Heart right ventricle (tissue), 16 donors: ENCODE measurements around the gene IL17RE. TPM values are rescaled to one million over a fixed set of nuclear protein-coding genes. Genes with fewer than 3 reads are reported as not detected.

Experiments
- ATAC-seq, 8 donors: fragments of 200-7000 bp; cut with Tn5 transposase; one replicate each; pipeline ENCODE4 v1.9.1; 2020; ENCODE audit warnings: mild to moderate bottlenecking in 8 of 8, moderate library complexity in 8 of 8, moderate number of reproducible peaks in 1 of 8
- DNase-seq, 2 donors: peaks; one replicate each; pipeline ENCODE4 v3.0.0-alpha.2; 2020
- H3K27ac ChIP-seq, 10 donors: fragments of 200-600 bp; sonication (generic) in 2 of 10; one replicate each; pipeline versions ENCODE4 v1.5.0 to v1.8.0; 2020 to 2022; ENCODE audit warnings: mild to moderate bottlenecking in 3 of 10
- H3K27me3 ChIP-seq, 7 donors: fragments of 200-600 bp; one replicate each; pipeline ENCODE4 v1.8.0; 2021 to 2022; ENCODE audit warnings: mild to moderate bottlenecking in 2 of 7
- H3K36me3 ChIP-seq, 9 donors: fragments of 200-600 bp; sonication (generic) in 1 of 9; one replicate each; pipeline versions ENCODE4 v1.5.0 to v1.8.0; 2020 to 2022; ENCODE audit warnings: mild to moderate bottlenecking in 2 of 9
- H3K4me1 ChIP-seq, 9 donors: fragments of 200-600 bp; sonication (generic) in 1 of 9; one replicate each; pipeline versions ENCODE4 v1.5.0 to v1.8.0; 2020 to 2022; ENCODE audit warnings: mild to moderate bottlenecking in 4 of 9
- H3K4me3 ChIP-seq, 10 donors: fragments of 200-600 bp; sonication (generic) in 2 of 10; one replicate each; pipeline versions ENCODE4 v1.5.0 to v1.8.0; 2020 to 2022; ENCODE audit warnings: mild to moderate bottlenecking in 7 of 10, moderate library complexity in 2 of 10
- H3K9me3 ChIP-seq, 11 donors: fragments of 200-600 bp in 10 of 11; sonication (generic) in 2 of 11; one replicate each; pipeline versions ENCODE4 v1.5.0 to v1.8.0; 2013 to 2022; ENCODE audit warnings: mild to moderate bottlenecking in 2 of 11, control low read depth in 1 of 11, moderate library complexity in 1 of 11
- WGBS, 2 donors: extraction: QIAGEN DNeasy Blood & Tissue Kit; methylation state at CpG; one replicate each; pipeline ENCODE4 v1.1.7; 2013; ENCODE audit warnings: inconsistent platforms in 1 of 2; 5-methylcytosine and 5-hydroxymethylcytosine counted together
- intact Hi-C, 10 donors: fragments of 100-400 bp; cut with DNase I; formaldehyde crosslinking; loops; one replicate each; pipeline versions ENCODE4 v1.11.1 to v1.14.2; 2022
- polyA plus RNA-seq, 2 donors: library from polyadenylated mRNA; stranded (reverse); fragments of 200-250 nt; gene quantifications; one replicate each; pipeline ENCODE4 v1.2.3, GENCODE V29; 2013
- total RNA-seq, 10 donors: library from RNA; stranded (reverse); fragmentation: NEBNext Ultra II Directional in 3 of 10; extraction: Animal tissue kit (Norgen Biotek cat#: 25700) in 3 of 10; gene quantifications; one replicate each; pipeline versions ENCODE4 v1.2.1 to v1.2.4, GENCODE V29; 2021 to 2023
- TF ChIP-seq, protein P1 (sequence below), 9 donors: fragments of 200-600 bp; sonication (generic) in 2 of 9; IDR thresholded peaks; one replicate each; pipeline versions ENCODE4 v1.5.0 to v1.8.0; 2021 to 2022; ENCODE audit warnings: antibody characterized with exemption in 9 of 9, mild to moderate bottlenecking in 5 of 9, moderate library complexity in 1 of 9
- donor health status: Arrhythmogenic right ventricular cardiomyopathy.
- donor health status: ischemic (EF 13 %, LVEDD 7.1; RV severe dilation, severe dysfunction).
- donor health status: healthy with polysubstance abuse.
- donor health status: DM: no; HTN: yes; CAD: no.
- donor health status: DM: no; HTN: no; CAD: no.
- donor health status: ischemic (EF 25% LVEDD 6.9; RV normal size, moderate dysfunction).
- donor health status: ischemic (EF 25% LVEDD 5.7; RV mildly dilated, moderate dysfunction).
- donor health status: healthy.
- donor health status: DM: yes; HTN: yes; CAD: no.
- donor health status: Ischemic cardiomyopathy.
- donor health status: ischemic (EF 35%, LVEDD 5.7; RV mildly dilated, moderate dysfunction).
- donor health status: nonischemic (EF 11% LVEDD 7.7; RV severe dilation, severe dysfunction).
- donor health status: DM: yes; HTN: yes; CAD: no.
- donor health status: PGD.
- donor health status: ischemic (EF 29% LVEDD 5.4; RV normal size, mild dysfunction).
- donor health status: nonischemic (EF 23%, LVEDD 6.1; RV moderate dilation, normal function).

Gene IL17RE
- total and polyA plus RNA-seq, 12 donors: 0.16 to 2.3 (median 1.00) TPM

DNA sequence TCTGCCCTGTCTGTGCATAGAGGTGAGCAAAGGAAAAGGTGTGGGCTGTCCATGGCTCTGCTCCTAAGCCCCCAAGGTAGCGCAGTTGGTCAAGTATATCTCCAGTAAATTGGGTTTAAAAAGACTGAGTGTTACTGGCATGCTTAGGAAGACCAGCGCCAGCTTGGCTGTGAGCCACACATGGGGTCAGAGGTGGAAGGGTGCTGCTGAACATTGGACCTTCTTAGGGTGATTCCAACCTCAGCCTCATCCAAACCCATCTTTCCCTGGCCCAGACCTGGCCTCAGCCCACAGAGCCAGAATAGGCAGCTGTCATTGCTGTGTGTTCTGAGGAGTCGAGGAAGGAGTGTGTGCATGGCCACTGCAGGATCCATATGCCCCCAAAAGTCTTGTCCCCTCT, 5.6 kb downstream of the IL17RE start:
- TF ChIP-seq, protein P1, sequence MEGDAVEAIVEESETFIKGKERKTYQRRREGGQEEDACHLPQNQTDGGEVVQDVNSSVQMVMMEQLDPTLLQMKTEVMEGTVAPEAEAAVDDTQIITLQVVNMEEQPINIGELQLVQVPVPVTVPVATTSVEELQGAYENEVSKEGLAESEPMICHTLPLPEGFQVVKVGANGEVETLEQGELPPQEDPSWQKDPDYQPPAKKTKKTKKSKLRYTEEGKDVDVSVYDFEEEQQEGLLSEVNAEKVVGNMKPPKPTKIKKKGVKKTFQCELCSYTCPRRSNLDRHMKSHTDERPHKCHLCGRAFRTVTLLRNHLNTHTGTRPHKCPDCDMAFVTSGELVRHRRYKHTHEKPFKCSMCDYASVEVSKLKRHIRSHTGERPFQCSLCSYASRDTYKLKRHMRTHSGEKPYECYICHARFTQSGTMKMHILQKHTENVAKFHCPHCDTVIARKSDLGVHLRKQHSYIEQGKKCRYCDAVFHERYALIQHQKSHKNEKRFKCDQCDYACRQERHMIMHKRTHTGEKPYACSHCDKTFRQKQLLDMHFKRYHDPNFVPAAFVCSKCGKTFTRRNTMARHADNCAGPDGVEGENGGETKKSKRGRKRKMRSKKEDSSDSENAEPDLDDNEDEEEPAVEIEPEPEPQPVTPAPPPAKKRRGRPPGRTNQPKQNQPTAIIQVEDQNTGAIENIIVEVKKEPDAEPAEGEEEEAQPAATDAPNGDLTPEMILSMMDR (IDR thresholded peaks at IDR 0.05): no peak
- H3K9me3 ChIP-seq: no peaks in the 10 kb centered on the region
- no peaks in the 10 kb centered on the region for H3K27me3 ChIP-seq
- no peak overlapping the region for H3K4me3 ChIP-seq
- no peak overlapping the region for H3K27ac ChIP-seq
- ATAC-seq (no peak), DNase-seq (no peak)
- intact Hi-C loops: no loop called here
- peaks cover 0 to 8% (median 4%) of the 10 kb centered on the region in 9 donors for H3K4me1 ChIP-seq
- 91 to 96% methylated on average over 3 of the region's 3 CpGs for WGBS, 2 donors
- no peaks in the 10 kb centered on the region for H3K36me3 ChIP-seq

GRCh38 chr3:9909221-9910013, 6.8 kb downstream of the IL17RE start:
- Histone ChIP-seq H3K4me3 (no peak overlapping the region), H3K9me3 (no peaks in the 10 kb centered on the region), H3K4me1 (peaks cover 0 to 9% (median under 1%) of the 10 kb centered on the region in 9 donors), H3K27me3 (no peaks in the 10 kb centered on the region), H3K36me3 (no peaks in the 10 kb centered on the region), H3K27ac (no peak overlapping the region)
- TF ChIP-seq, protein P1 (IDR thresholded peaks at IDR 0.05): no peak
- intact Hi-C loops: loop anchor here in 1 of 10 donors (10.0 kb wide), 1 partner anchor 65 kb away; the partner anchor contains the start of gene RPUSD3
- 88 to 92% methylated on average over 7 of the region's 7 CpGs for WGBS, 2 donors
- no peak for DNase-seq
- ATAC-seq: no peak

GRCh38 chr3:9911863-9912262, 9.2 kb downstream of the IL17RE start:
- Histone ChIP-seq H3K4me3 (no peak overlapping the region), H3K4me1 (peaks cover 7 to 21% (median 15%) of the 10 kb centered on the region in 9 donors), H3K27ac (no peak overlapping the region), H3K36me3 (no peaks in the 10 kb centered on the region), H3K27me3 (no peaks in the 10 kb centered on the region), H3K9me3 (no peaks in the 10 kb centered on the region)
- TF ChIP-seq, protein P1 (IDR thresholded peaks at IDR 0.05): no peak
- intact Hi-C loops: loop anchor here in 1 of 10 donors (10.0 kb wide), 1 partner anchor 67 kb away; the partner anchor contains the start of gene RPUSD3
- DNase-seq (no peak), ATAC-seq (no peak)
- 78% methylated on average over 8 of the region's 8 CpGs for WGBS, 2 donors

DNA sequence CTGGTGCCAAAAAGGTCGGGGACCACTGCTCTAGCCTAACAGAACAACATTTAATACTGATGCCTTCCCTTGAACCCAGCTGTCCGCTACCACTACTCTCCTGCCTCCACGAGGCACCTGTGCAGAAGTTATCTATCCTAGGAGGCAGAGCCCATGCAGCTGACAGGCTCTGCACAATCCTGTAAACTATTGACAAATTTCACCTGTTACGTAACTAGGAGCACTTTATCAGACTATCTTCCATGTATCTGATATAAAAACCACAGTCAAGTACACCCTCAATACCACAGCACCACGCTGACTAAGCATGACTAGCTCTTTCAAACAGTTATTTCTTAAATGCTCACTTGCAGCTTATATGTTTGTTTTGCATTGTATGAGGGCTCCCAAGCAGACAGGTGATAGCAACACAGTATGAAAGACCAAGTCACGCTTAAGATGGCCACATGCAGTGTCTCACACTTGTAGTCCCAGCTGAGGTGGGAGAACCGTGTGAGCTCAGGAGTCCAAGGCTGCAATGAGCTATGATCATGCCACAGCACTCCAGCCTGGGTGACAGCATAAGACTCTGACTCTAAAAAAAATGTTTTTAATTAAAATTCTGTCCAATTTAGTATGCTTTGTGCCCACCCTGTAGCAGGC, 9.8 kb downstream of the IL17RE start:
- TF ChIP-seq, protein P1 (IDR thresholded peaks at IDR 0.05): no peak
- Histone ChIP-seq H3K36me3 (no peaks in the 10 kb centered on the region), H3K9me3 (no peaks in the 10 kb centered on the region), H3K27me3 (no peaks in the 10 kb centered on the region), H3K27ac (no peak overlapping the region), H3K4me3 (no peak overlapping the region), H3K4me1 (peaks cover 7 to 26% (median 20%) of the 10 kb centered on the region in 9 donors)
- DNase-seq (no peak), ATAC-seq (no peak)
- intact Hi-C loops: loop anchor here in 1 of 10 donors (10.0 kb wide), 1 partner anchor 68 kb away; the partner anchor contains the start of gene RPUSD3
- whole genome bisulfite sequencing, 2 donors: 84 to 88% methylated on average over 7 of the region's 7 CpGs
